ENCODE measurements around the gene MANBA. TPM values are rescaled to one million over a fixed set of nuclear protein-coding genes. Genes with fewer than 3 reads are reported as not detected.
"Not testable (repeated sequence)": the region's sequence is repeated elsewhere in the genome, so short reads cannot be mapped to it uniquely, and the experiment has no call there.

Gene MANBA
- total RNA-seq, 2 experiments from 2014 or later: 16.9 to 18.2 TPM

- DNase-seq: no peak
- Mint-ChIP-seq H3K9me3 (no peaks in the 10 kb centered on the region), H3K27me3 (no peaks in the 10 kb centered on the region), H3K4me3 (no peak overlapping the region), H3K4me1 (ENCODE audit: low read depth) (no peaks in the 10 kb centered on the region), H3K36me3 (ENCODE audit: low read depth) (peaks cover 74% of the 10 kb centered on the region), H3K27ac (no peak overlapping the region)
- Histone ChIP-seq H3K9me3 (ENCODE audit: control insufficient read depth in 1 of 2, insufficient read depth in 1 of 2, low read length in 2 of 2) (no peaks in the 10 kb centered on the region), H3K36me3 (ENCODE audit: insufficient read depth, low read length) (peaks cover 12% of the 10 kb centered on the region), H3K27ac (ENCODE audit: low read depth in 1 of 2, low read length in 2 of 2) (no peak overlapping the region), H3K4me3 (ENCODE audit: low read length) (no peak overlapping the region), H3K4me1 (ENCODE audit: insufficient read depth, low read length) (no peaks in the 10 kb centered on the region), H3K27me3 (ENCODE audit: control insufficient read depth in 1 of 2, insufficient read depth in 2 of 2, low read length in 2 of 2) (no peaks in the 10 kb centered on the region)
- intact Hi-C loops (cut with DNase I, micrococcal nuclease): no loop called here
- CTCF ChIA-PET: no interaction called here
- TF ChIP-seq CTCF (IDR thresholded peaks at IDR 0.05): no peak
- no peak for ATAC-seq (ENCODE audit: poor library complexity)
- POLR2A ChIA-PET: no interaction called here
Measured at GRCh38 chr4:102717448-102718092, 43.2 kb downstream of the MANBA start.

DNA sequence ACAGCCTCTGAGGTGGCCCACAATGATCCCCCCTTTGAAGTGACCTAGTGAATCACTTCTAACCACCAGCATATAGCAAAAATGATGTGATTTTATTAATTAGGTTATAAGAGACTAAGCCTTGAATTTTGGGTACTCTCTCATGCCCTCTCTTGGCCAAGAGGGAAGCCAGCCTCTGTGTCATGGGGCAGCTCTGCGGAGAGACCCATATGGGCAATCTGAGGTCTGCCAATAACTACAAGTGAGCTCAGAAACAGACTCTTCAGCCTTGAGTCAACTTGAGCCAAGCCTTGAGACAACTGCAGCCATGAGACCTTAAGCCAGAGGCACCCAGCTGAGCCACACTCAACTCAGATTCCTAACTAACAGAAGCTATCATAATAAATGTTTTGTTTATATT is 45.7 kb downstream of the MANBA start:
- peaks cover 11% of the 10 kb centered on the region for H3K36me3 ChIP-seq (ENCODE audit: insufficient read depth, low read length)
- intact Hi-C loops (cut with DNase I, micrococcal nuclease): no loop called here
- Mint-ChIP-seq H3K27me3 (no peaks in the 10 kb centered on the region), H3K4me1 (ENCODE audit: low read depth) (no peaks in the 10 kb centered on the region), H3K4me3 (no peak overlapping the region), H3K36me3 (ENCODE audit: low read depth) (peaks cover 75% of the 10 kb centered on the region), H3K9me3 (no peaks in the 10 kb centered on the region), H3K27ac (no peak overlapping the region)
- no peaks in the 10 kb centered on the region for H3K27me3 ChIP-seq (ENCODE audit: control insufficient read depth in 1 of 2, insufficient read depth in 2 of 2, low read length in 2 of 2)
- no peaks in the 10 kb centered on the region for H3K9me3 ChIP-seq (ENCODE audit: control insufficient read depth in 1 of 2, insufficient read depth in 1 of 2, low read length in 2 of 2)
- H3K27ac ChIP-seq (ENCODE audit: low read depth in 1 of 2, low read length in 2 of 2): no peak overlapping the region
- POLR2A ChIA-PET: no interaction called here
- CTCF ChIA-PET: no interaction called here
- no peaks in the 10 kb centered on the region for H3K4me1 ChIP-seq (ENCODE audit: insufficient read depth, low read length)
- H3K4me3 ChIP-seq (ENCODE audit: low read length): no peak overlapping the region
- TF ChIP-seq CTCF (IDR thresholded peaks at IDR 0.05): no peak
- no peak for DNase-seq
- ATAC-seq (ENCODE audit: poor library complexity): no peak

DNA sequence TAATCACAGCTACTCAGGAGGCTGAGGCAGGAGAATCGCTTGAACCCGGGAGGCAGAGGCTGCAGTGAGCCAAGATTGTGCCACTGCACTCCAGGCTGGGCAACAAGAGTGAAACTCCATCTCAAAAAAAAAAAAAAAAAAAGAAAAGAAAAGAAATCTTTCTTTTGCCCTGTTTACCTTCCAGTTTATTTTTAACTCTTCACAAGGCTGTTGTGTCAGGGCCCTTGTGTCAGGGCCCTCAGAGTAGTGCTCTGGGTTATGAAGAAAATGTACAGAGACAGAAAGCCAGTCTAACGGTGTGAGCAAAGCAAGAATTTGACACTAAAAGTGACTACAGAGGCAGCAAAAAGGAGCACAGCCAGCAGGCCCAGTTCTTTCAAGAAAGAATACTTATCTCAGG is 47.0 kb downstream of the MANBA start:
- H3K27ac Mint-ChIP-seq; H3K4me1 Mint-ChIP-seq (ENCODE audit: low read depth); CTCF ChIA-PET; H3K27me3 ChIP-seq (ENCODE audit: control insufficient read depth in 1 of 2, insufficient read depth in 2 of 2, low read length in 2 of 2); H3K4me3 ChIP-seq (ENCODE audit: low read length); H3K4me1 ChIP-seq (ENCODE audit: insufficient read depth, low read length); H3K9me3 ChIP-seq (ENCODE audit: control insufficient read depth in 1 of 2, insufficient read depth in 1 of 2, low read length in 2 of 2); POLR2A ChIA-PET; H3K4me3 Mint-ChIP-seq; DNase-seq; H3K36me3 ChIP-seq (ENCODE audit: insufficient read depth, low read length); H3K27ac ChIP-seq (ENCODE audit: low read depth in 1 of 2, low read length in 2 of 2); H3K9me3 Mint-ChIP-seq; ATAC-seq (ENCODE audit: poor library complexity); intact Hi-C loops (cut with DNase I, micrococcal nuclease); H3K27me3 Mint-ChIP-seq: not testable (repeated sequence)
- peaks cover 74% of the 10 kb centered on the region for H3K36me3 Mint-ChIP-seq (ENCODE audit: low read depth)

- ChIA-PET POLR2A (no interaction called here), CTCF (no interaction called here)
- Mint-ChIP-seq H3K27me3 (no peaks in the 10 kb centered on the region), H3K36me3 (ENCODE audit: low read depth) (peaks cover 74% of the 10 kb centered on the region), H3K4me3 (no peak overlapping the region), H3K9me3 (no peaks in the 10 kb centered on the region), H3K27ac (no peak overlapping the region), H3K4me1 (ENCODE audit: low read depth) (no peaks in the 10 kb centered on the region)
- no peaks in the 10 kb centered on the region for H3K4me1 ChIP-seq (ENCODE audit: insufficient read depth, low read length)
- H3K27ac ChIP-seq (ENCODE audit: low read depth in 1 of 2, low read length in 2 of 2): no peak overlapping the region
- peaks cover 3% of the 10 kb centered on the region for H3K36me3 ChIP-seq (ENCODE audit: insufficient read depth, low read length)
- no peak for ATAC-seq (ENCODE audit: poor library complexity)
- intact Hi-C loops (cut with DNase I, micrococcal nuclease): no loop called here
- no peaks in the 10 kb centered on the region for H3K27me3 ChIP-seq (ENCODE audit: control insufficient read depth in 1 of 2, insufficient read depth in 2 of 2, low read length in 2 of 2)
- no peaks in the 10 kb centered on the region for H3K9me3 ChIP-seq (ENCODE audit: control insufficient read depth in 1 of 2, insufficient read depth in 1 of 2, low read length in 2 of 2)
- no peak for DNase-seq
- no peak for TF ChIP-seq CTCF (IDR thresholded peaks at IDR 0.05)
- no peak overlapping the region for H3K4me3 ChIP-seq (ENCODE audit: low read length)
Measured at GRCh38 chr4:102713096-102713495, 47.7 kb downstream of the MANBA start.

Data from CD4-positive, alpha-beta T cell (primary cell).